GM18502 (cell line): ENCODE data around the gene PSMD9.
"Not testable (repeated sequence)": the region's sequence is repeated elsewhere in the genome, so short reads cannot be mapped to it uniquely, and the experiment has no call there.

Experiments used
- ATAC-seq: cut with Tn5 transposase; IDR thresholded peaks from one replicate; pipeline ENCODE4 v1.9.1; 2021; ENCODE audit warnings: mild to moderate bottlenecking; ENCODE audit not compliant: unreplicated experiment, poor library complexity

PSMD9 gene

DNA sequence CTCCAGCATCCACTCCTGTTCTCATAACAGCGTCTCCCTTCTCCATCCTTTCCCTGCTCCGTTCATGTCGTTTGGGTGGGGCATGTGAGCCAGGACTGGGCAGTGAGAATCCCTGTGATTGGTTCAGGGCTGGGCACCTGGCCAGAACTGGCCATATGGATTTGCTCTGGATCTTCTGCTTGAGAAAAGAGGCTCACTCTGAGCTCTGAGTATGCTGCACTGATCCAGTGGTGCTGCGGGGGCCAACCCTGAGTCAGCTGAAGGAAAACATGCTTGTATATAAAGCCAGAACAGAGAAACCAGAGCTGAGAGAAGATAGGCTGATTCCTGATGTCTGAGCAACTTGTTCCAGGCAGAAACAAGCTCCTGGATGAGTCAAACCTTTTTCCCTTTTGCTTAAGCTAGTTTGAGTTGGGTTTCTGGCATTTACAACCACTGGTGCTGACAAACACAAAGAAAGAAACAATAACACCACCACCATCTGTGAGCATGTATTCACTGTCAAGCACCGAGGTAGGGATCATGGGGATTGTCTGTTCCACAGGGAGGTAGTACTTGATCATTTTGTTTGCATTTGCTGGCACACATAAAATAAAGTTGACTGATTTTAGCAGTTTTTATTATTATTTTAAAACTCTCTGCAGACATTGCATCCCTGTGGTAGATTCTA lies 15.9 kb upstream of the PSMD9 start:
- no peak for ATAC-seq

DNA sequence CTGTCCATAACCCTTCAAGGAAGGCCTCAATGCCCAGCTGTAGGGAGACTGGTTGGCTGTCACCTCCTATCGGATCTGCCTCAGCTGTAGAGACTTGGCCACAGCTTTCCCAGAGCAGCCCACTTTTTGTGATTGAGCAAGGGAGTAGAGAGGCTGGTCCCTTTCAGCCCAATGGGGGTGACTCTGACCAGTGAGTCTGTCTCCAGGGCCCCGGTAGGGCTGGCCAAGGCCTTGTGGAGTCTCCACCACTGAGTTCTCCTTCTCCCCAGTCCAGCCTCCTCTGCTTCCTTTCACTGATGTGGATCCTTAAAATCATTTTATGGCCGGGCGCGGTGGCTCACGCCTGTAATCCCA lies 15.4 kb upstream of the PSMD9 start:
- ATAC-seq, result no peak

DNA sequence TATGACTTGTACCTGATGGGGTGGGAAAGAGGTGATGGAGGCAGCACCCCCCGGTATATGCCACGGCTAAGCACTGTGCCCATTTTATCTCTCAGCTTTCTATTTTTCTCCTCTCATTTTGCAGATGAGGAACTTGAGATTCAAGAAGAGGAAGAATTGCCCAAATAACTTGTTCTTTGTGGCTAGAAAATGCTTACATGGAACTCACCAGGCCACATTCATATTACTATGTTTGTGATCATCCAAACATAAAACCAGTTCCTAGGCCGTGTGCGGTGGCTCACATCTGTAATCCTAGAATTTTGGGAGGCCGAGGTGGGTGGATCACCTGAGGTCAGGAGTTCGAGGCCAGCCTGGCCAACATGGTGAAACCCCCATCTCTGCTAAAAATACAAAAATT lies 14.5 kb upstream of the PSMD9 start:
- ATAC-seq, result no peak

DNA sequence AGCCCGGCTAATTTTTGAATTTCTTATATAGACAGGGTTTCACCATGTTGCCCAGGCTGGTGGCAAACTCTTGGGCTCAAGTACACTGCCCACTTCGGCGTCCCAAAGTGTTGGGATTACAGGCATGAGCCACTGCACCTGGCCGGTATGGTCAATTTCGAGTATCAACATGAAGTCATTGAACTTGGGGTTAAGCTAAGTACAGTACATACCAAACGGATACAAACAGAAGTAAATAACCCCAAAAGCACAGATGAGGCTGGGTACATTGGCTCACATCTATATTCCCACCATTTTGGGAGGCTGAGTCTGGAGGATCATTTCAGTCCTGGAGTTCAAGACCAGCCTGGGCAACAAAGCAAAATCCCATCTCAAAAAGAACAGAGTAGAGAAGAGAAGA lies 13.0 kb upstream of the PSMD9 start:
- ATAC-seq, result no peak

DNA sequence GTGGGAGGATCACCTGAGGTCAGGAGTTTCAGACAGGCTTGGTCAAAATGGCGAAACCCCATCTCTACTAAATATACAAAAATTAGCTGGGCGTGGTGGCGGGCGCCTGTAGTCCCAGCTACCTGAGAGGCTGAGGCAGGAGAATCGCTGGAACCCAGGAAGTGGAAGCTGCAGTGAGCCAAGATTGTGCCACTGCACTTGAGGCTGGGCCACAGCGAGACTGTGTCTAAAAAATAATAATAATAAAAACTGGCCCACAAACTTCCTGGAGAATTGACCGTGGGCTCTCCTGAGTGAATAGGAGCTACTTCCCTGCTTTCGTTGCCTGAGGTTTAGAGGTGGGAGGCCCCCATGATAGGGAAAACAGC lies 12.5 kb upstream of the PSMD9 start:
- ATAC-seq, result not testable (repeated sequence)

DNA sequence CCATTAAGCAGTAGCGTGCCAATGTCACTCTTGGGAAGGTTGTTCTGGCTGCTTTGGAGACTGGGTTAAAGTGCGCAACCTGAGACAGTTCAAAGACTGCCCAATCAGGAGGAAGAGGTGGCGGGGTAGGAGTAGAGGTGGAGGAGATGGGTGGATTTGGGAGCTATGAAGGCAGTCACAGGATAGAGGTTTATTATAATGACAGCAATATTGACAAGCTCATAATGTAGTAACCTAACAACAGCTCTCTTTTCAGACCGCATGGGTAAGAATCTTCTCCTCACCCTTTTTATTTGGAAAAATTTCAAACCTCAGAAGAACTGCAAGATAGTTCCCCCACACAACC lies 5.3 kb upstream of the PSMD9 start:
- ATAC-seq, result no peak

DNA sequence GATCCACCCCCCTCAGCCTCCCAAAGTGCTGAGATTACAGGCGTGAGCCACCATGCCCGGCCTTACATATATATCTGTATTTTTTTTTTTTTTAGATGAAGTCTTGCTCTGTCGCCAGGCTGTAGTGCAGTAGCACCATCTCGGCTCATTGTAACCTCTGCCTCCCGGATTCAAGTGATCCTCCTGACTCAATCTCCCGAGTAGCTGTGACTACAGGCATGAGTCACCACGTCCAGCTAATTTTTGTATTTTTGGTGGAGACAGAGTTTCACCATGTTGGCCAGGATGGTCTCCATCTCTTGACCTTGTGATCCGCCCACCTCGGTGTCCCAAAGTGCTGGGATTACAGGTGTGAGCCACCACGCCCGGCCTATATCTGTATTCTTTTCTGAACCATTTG lies 3.5 kb upstream of the PSMD9 start:
- not testable (repeated sequence) for ATAC-seq

DNA sequence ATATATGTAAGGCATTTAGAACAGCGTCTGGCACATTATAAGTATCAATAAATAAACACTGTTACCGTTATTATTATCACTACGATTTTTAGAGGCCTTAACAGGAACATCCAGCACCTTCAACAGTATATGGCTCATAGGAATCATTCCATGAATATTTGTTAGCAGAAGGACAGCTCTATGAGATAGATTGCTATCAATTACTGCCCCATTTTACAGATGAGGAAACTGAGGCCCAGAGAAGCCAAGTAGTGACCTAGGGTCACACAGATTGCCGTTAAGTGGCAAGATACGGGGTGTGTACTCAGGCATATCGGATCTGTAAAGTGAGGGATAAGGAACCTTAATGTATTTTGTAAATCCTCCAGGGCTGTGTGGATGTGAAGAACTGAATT lies 510 bp upstream of the PSMD9 start:
- no peak for ATAC-seq

DNA sequence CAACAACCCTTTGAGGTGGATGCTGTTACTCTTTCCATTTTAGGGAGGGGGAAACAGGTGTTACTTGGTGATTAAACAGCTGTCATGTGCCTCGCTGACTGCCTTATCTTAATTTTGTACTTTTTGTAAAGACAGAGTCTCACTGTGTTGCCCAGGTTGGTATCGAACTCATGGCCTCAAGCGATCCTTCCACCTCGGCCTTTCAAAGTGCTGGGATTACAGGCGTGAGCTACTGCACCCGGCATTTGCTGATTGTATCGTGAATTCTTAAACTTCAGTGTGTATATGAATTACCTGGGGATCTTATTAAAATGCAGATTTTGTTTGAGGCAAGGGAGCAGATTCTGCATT lies 659 bp downstream of the PSMD9 start:
- ATAC-seq, result no peak

DNA sequence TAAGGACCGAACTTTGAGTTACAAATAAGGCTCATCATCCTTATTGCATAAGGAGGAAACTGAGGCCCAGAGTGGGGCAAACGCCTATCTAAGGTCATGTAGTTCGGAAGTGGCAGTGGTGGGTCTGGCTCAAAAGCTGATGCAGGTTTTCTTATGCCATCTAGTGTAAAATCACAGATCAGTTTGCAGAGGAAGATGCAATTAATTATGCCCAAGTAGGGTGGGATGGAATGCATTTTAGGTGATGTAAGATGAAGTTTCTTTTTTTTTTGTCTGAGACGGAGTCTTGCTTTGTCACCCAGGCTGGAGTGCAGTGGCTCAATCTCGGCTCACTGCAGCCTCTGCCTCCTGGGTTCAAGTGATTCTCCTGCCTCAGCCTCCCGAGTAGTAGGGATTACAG lies 1.1 kb downstream of the PSMD9 start:
- ATAC-seq, result not testable (repeated sequence)

DNA sequence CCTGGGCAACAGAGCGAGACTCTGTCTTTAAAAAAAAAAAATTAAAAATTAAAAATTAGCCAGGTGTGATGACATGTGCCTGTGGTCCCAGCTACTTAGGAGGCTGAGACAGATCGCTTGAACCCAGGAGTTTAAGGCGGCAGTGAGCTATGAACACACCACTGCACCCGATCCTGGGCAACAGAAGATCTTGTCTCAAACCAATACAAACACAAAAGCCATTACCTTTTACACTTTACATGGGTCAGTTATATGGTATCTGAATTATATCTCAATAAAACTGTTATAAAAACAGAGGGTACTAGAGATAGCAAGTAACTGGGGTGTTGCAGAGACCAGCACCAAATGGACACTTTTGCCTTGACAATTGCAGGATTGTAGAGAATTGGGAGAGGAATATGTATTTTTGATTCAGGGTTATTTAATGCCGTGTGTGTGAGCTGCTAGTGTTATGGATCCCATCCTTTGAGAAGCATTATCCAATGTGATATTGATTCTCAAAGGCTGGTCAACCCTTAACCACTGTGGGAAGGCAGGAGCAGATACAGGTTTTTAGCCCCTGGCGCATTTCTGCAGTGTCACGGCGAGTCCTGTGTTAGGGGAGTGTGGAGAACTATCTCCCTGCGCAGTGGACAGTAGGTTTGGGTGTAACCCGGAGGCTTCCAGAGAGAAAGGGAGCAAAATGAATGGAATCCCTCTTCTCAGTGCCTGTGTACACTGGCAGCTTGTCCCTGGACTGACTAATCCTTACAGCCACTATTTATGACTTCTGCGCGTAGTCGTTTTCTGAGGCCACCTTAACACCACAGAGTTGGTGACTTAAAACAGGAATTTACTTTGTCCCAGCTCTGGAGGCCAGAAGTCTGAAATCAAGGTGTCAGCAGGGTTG lies 4.3 kb downstream of the PSMD9 start:
- ATAC-seq, result no peak

DNA sequence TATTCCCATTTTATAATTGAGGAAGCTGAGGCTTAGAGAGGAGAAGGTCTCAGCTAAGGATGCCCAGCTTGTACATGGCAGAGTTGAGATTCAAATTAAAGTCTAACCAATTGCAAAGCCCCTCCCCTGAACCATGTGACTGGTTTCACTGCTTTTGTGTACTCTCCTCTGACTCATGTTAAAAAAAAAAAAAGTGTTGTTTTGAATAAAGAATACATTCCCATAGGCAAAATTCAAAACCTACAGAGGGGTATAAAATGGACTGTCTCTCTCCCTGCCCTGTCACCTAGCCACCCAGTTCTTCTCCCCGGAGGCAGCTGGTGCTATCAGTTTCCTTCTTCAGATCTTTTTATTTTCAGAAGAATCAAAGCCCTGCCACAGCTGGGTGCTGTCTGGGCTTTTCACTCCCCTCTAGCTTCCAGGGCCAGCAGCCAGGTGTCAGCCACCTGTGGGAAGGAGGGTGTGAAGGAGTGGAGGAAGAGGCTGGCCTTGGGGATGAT lies 5.4 kb downstream of the PSMD9 start:
- ATAC-seq, result no peak

DNA sequence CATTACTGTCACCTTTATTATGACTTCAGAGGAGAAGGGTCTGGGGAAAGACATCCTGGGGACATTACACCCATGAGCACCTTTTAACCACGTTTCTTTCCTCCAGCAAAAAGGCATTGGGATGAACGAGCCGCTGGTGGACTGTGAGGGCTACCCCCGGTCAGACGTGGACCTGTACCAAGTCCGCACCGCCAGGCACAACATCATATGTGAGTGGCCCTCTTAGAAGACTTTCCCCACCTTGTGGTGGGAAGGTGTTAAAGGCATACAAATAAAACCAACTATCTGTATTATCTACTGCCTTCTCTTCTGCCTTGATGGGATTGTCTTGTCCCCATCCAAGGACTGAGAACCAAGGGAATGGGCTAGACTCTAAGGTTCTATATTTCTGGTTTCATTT lies 6.0 kb downstream of the PSMD9 start:
- no peak for ATAC-seq

DNA sequence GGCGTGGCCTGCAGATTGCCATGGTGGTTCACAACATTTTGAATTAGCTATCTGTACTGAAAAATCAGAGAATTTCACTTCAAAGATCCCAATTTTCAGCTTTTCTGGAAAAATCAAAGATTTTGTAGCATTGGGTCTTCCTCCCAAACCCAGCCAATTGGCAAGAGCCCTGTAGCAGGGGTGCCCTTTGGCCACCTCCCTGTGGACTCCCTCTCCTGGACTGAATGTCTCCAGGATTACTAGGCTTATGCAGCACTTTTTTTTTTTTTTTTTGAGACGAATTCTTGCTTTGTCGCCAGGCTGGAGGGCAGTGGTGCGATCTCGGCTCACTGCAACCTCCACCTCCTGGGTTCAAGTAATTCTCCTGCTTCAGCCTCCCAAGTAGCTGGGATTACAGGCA lies 9.7 kb downstream of the PSMD9 start:
- no peak for ATAC-seq

DNA sequence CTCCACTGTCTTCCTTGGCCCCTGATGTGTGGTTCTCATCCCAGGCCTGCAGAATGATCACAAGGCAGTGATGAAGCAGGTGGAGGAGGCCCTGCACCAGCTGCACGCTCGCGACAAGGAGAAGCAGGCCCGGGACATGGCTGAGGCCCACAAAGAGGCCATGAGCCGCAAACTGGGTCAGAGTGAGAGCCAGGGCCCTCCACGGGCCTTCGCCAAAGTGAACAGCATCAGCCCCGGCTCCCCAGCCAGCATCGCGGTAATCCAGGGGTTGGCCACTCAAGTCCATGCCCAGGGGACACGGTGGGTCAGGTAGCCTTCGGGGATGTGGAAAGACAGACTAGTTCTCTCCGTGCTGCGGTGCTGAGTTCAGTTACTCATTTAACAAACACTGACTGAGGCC lies 11.0 kb downstream of the PSMD9 start:
- no peak for ATAC-seq

DNA sequence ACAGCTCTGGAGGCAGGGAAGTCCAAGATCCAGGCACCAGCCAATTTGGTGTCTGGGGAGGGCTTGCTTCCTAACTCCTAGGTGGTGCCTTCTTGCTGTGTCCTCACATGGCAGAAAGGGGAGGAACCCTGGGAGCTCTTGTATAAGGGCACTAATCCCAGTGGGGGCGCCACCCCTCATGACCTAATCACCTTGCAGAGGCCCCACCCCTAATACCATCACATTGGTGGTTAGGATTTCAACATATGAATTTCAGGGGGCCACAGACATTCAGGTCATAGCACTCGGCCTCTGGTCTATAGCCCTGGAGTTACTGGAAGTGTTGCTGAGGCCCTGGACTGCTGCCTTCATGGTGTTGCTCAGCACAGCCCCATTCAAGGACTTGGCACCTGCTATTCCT lies 14.6 kb downstream of the PSMD9 start:
- no peak for ATAC-seq

DNA sequence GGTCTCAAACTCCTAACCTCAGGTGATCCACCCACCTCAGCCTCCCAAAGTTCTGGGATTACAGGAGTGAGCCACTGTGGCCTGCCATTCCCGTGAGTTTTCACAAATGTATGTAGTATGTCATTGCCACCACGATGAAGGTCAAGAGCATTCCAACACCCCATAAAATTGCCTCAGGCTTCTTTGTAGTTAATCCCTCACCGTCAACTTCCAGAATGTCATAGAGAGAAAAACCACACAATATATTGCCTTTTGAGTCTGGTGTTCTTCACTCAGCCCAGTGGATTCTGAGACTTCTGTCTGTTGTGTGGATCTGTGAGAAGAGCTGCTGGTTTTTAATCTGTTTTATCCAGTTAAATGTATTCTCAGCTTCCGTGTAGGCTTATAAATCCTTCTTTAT lies 17.2 kb downstream of the PSMD9 start:
- no peak for ATAC-seq

DNA sequence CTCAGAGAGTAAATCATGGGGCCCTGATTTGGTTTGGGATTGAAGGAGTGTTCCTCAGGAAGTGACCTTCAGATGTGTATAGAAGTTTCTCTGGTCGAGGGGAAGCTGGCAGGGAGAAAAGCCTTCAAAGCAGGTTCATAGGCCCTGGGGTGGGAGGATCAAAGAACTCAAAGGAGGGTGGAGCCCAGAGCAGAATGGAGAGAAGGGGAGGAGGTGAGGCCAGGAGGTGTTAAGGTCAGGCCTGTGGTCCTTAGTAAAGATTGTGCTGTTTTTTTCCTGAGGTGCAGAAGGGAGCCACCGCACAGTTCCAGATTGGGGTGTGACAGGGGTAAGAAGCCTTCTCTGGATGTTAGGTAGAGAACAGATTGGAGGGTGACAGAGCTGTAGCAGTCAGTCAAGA lies 20.1 kb downstream of the PSMD9 start:
- no peak for ATAC-seq

DNA sequence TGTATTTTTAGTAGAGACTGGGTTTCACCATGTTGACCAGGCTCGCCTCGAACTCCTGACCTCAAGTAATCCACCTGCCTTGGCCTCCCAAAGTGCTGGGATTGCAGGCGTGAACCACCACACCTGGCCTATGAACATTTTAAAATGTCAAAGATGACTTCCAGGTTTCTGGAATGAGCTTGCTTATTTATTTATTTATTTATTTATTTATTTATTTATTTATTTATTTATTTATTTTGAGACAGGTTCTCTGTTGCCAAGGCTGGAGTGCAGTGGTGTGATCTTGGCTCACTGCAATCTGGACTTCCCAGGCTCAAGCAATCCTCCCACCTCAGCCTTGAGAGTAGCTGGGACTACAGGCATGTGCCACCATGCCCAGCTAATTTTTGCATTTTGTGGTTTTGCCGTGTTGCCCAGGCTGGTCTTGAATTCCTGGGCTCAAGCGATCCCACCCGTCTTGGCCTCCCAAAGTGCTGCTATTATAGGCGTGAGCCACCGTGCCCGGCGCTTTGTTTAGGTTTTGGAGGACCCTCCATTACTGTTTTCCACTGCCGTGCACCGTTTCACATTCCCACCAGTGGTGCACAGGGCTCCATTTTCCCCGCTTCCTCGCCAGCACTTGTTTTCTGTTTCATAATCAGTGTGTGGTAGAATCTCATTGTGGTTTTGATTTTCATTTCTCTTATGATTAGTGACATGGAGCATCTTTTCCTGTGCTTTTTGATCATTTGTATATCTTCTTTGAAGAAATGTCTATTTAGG lies 23.4 kb downstream of the PSMD9 start:
- ATAC-seq, result no peak

DNA sequence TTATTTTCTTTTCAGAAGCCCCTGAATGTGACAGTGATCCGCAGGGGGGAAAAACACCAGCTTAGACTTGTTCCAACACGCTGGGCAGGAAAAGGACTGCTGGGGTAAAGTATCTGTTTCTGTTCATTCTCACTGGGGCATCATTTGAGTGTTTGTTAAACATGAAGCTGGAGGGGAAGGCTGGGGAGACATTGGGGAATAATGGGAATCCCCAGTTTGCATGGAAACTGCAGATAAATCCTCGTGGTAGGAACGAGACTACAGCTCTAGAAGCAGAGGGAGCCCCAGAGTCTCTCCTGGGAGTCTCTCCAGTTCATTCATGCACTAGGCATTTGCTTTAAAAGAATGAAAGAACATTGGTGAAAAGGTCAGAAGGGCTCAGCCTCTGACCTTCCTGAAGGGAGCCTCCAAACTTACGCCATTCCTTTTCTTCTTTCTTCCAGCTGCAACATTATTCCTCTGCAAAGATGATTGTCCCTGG lies 27.3 kb downstream of the PSMD9 start:
- no peak for ATAC-seq

DNA sequence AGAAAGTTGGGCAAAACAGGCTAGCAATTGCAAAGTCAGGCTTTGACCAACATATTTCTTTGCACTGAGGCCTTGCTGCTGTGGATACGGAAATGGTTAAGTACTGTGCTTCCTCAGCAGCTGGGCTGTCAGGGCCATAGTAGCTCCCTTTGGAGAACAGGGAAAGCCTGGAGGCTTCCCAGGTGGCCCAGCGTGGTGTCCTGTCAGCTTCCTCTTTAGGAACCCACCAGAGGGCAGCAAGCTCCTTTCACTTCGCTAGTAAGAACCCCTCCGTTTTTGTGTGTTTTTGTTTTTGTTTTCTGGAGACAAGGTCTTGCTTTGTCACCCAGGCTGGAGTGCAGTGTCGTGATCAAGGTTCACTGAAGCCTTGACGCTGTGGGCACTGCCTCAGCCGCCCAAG lies 28.1 kb downstream of the PSMD9 start:
- ATAC-seq, result no peak
